Epithelial cell of esophagus (primary cell): ENCODE data around the gene HOXB4.

Experiments used
- DNase-seq: peaks from one replicate; pipeline ENCODE4 v3.0.0; 2010; ENCODE audit warnings: low read depth
- H3K4me3 ChIP-seq: 2 replicates; pipeline ENCODE4 v1.5.1; 2011; ENCODE audit warnings: mild to moderate bottlenecking, low read length, control low read depth
- TF ChIP-seq, protein P1 (sequence below): IDR thresholded peaks from 2 replicates; pipeline ENCODE4 v1.5.1; 2011; ENCODE audit warnings: low read depth, mild to moderate bottlenecking, low read length, control low read depth, inconsistent platforms; ENCODE audit not compliant: insufficient read depth; ENCODE audit errors: missing control alignments

The HOXB4 gene

DNA sequence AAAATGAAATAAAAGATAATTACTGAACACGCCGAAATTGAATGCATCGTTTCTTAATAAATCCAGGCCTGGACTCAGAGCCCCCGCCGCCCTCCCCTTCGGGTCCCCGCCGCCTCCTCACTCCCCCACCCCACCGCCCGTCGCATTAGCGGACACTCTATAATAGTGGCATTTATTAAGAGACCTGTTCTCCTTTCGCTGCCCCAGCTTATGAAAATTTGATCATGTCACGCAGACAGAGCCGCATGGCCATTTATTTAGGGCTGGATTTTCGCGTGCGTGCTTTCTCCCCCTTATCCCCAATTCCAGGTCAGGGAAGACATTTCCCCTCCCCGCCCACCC lies 27.0 kb downstream of the HOXB4 start:
- DNase-seq, result no peak
- no peak overlapping the region for H3K4me3 ChIP-seq
- TF ChIP-seq, protein P1, sequence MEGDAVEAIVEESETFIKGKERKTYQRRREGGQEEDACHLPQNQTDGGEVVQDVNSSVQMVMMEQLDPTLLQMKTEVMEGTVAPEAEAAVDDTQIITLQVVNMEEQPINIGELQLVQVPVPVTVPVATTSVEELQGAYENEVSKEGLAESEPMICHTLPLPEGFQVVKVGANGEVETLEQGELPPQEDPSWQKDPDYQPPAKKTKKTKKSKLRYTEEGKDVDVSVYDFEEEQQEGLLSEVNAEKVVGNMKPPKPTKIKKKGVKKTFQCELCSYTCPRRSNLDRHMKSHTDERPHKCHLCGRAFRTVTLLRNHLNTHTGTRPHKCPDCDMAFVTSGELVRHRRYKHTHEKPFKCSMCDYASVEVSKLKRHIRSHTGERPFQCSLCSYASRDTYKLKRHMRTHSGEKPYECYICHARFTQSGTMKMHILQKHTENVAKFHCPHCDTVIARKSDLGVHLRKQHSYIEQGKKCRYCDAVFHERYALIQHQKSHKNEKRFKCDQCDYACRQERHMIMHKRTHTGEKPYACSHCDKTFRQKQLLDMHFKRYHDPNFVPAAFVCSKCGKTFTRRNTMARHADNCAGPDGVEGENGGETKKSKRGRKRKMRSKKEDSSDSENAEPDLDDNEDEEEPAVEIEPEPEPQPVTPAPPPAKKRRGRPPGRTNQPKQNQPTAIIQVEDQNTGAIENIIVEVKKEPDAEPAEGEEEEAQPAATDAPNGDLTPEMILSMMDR, result no peak

DNA sequence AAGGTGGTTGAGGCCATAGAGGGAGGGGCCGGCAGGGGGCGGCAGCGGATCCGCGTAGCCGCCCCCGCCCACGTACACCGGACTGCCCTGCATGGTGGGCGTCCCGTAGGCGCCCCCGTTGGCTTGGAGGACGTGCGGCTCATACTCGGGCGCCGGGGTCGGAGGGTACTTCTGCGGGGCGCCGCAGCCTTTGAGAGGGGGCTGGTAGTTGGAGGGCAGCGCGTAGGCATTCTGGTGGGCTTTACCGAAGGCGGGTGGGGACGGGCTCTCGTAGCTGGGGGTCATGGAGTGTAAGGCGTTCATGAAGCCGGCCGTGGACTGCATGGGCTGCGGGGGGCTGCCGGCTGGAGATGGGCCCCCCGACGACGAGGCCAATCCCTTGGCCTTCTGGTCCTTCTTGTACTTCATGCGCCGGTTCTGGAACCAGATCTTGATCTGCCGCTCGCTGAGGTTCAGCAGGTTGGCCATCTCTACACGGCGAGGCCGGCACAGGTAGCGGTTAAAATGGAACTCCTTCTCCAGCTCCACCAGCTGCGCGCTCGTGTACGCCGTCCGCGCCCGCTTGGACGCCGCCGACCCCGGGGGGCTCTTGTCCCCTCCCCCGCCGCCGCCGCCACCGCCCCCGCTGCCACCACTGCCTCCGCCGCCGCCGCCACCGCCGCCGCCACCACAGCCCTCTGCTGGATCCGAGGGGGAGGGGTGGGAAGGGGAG lies 27.5 kb downstream of the HOXB4 start:
- no peak overlapping the region for H3K4me3 ChIP-seq
- DNase-seq, result no peak
- TF ChIP-seq, protein P1, result peak; percentile 8

DNA sequence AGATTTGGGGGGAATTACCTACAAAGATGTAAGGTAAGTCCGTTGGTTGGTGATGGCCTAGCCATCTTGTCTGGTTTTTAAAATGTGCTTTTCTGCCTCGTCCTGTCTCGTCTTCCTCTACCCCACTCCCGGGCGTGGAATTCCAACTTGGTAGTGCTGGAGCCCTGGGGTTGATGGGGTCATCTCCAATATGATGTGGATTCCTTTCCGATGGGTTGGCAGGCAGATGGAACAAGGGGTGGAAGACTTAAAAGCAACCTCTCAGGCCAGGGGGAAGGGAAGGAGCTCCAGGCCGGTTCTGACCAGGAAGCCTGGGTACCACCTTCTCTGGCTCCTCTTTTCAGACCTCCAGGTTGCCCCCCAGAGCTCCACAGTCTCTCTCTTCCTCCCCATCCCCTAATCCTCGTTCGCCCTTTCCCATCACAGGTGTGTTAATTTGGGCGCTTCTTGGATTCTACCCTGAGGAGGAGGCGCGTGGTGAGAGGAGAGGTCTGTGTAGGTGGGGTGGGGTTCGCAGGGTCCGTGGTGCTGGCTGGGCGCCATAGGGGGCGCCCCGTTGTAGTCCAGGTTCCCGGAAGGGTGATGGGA lies 28.1 kb downstream of the HOXB4 start:
- no peak for DNase-seq
- H3K4me3 ChIP-seq, result no peak overlapping the region
- TF ChIP-seq, protein P1, result no peak

DNA sequence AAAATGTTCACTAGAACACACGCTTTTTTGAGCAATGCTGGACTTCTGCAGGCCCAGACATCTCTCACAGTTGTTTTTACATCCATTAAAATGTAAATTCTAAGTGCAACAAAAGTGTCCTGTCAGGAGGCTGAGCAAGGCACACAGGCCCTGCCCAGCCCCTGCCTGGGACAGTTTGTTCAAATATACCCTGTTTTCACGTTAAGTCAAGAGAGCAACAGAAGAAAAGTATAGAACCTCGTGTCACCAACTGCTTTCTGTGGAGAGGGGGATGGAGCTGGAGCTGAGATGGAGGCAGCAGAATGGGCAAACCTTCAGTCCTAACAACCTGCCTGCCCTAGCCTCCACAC lies 28.9 kb downstream of the HOXB4 start:
- H3K4me3 ChIP-seq, result no peak overlapping the region
- DNase-seq, result no peak
- TF ChIP-seq, protein P1, result no peak

DNA sequence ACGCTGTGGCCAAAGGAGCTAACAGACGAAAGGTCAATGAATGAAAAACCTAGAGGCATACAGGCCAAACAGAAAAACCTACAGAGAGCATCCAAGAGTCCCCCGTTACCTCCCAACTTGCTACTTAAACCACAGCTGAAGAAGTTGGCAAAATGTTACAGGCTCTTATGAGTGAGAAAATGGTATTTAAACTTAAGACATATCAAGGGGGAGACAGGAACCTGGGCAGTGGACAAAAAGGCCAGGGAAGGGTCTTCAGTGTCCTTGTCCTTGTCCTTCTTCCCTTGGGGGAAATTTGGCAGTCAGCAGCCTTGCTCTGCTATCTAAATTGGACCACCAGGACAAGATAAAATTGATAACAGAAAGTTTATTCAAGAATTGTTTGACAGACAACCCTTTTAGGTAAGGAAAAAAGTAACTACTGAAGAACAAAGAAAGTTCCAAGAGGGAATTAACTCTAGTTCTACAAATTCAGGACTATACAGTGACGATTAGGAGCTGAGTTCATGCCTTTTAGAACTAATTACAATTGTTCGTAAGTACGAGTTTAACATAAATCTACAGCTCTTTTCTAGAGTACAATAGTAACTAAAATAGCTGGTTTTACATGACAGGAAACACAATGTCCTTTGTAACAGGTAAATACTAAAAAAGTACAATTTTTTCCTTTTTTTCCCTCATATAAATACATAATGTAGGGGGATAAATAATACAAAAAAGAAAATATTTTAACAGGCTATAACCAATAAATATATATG lies 29.4 kb downstream of the HOXB4 start:
- no peak overlapping the region for H3K4me3 ChIP-seq
- DNase-seq, result no peak
- TF ChIP-seq, protein P1, result no peak

DNA sequence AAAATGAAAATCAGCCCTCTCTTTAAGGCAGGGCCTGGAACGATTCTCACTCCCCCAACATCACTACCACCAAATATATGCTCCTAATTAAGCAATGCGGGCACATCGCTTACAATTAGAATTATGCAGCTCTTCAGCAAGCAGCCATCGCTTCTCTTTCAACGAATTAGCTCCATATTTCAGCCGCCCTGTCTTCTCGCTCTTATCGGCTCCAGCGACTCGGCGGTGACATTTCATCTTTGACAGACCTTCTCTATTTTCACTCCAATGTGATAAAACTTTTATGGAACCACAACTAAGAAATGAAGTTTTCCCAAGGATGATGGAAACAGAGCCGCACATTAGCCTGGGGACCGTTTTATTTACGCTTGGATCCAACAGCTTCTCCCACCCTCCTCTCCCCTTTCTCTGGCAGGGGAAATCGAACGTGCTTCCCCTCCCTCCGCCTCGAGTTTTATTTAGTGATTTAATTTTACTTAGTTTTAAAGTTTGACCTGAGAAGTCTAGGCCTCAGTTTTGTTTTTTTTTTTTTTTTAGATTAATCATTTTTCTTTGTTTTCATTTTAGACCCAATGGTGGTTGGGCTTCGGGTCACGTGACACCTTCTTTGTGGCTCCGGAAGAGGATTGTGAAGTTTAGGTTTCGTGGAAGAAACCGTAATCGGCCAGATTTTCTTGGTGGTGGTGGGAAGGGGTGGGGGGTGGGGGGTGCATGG lies 30.2 kb downstream of the HOXB4 start:
- no peak overlapping the region for H3K4me3 ChIP-seq
- no peak for DNase-seq
- TF ChIP-seq, protein P1, result no peak
